Stimulated activated CD4-positive, alpha-beta T cell treated with anti-CD3 and anti-CD28 coated beads, Interleukin-2, amount 100 ng/mL, for 24 hours (primary cell): ENCODE results near the gene AGMO.

Experiments
- DNase-seq, 2 donors: peaks; one replicate each; pipeline ENCODE4 v3.0.0-alpha.2; 2020

Gene AGMO

DNA sequence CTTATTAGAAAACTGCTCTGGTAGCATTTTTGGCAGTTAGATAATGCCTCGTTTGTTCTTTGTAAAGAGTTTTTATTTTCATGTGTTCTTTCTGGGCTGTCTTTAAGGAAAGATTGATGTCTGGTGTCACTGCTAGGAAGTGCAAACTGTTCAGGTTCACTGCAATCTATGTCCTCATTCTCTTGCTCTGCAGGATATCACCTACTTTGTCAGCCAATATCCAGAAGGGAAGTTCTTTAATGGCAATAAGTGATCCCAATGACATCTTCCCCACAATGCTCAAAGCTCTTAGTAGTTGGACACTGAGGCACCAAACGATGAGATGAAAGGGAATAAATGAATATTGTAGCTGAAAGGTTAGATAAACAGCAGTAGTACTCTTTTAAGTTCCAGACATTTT, 115.1 kb downstream of the AGMO start:
- DNase-seq: no peak

DNA sequence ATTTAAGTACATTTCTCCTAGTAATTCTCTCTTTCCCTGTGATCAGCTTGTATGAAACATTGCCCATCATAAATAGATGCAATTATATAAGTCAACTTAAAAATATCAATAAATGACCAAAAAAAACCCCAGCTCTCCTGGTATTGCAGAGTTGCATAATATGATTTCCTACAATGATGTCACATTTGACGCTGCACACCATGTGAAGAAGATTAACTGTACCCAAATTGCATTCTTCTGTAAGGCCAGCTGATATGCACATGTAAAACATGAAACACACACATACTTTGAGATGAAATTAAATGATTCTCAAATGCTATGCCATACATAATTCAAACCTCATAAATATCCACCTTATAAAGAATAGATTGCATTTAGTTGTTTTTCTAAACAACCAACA, 115.5 kb downstream of the AGMO start:
- no peak for DNase-seq

DNA sequence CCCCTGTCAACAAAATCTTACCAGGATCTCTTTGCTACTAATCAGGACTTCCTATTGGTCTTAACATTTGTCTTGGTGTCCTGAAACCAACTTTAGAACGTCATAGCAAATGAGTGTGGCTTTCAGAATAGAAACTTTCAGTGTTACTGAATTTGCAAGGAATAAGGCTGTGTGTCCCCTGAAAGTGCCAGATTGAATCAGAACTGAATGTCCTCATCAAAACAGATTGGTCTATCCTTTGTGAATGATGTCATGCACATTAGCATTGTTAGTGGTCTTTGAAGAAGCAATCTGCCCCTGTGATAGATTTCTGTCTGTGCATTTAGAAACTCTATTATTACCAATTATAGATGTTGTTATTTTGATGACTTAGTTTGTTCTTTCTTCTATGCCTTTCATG, 119.9 kb downstream of the AGMO start:
- DNase-seq: no peak

DNA sequence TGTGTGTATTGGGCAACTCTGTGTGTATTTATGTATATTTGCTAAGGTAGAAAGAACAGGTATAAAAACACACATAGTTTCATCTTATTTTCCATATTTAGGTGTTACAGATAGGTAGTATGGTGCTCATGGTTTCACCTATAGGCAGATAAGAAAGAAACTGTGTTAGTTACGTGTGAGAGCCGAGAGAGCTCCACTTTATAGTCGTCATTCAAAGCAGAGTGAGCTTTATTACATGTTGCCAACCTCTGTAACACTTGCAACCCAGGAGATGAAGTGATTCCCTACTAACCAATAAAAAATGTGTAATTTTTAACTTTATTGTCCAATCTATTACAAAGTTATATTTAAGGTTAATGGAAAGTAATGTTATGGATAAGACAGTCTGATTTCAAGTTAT, 121.3 kb downstream of the AGMO start:
- DNase-seq: no peak

DNA sequence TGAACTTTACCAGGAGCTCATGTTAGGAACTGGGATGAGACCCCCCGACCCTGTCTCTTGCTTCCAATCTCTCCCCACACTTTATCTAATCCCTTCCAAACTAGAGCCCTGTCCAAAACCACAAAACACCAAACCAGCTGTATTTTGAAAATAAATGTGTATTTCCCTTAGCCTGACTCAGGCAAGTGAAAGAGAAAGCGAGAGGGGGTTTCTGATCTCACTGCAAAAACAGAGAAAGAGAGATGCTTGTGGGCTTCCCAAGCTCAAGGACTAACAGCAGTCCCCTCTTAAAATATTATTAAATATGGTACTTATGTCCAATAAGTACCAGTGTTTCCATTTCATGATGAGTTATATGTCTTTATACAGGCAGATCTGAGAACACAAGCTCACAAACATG, 122.0 kb downstream of the AGMO start:
- DNase-seq: no peak

DNA sequence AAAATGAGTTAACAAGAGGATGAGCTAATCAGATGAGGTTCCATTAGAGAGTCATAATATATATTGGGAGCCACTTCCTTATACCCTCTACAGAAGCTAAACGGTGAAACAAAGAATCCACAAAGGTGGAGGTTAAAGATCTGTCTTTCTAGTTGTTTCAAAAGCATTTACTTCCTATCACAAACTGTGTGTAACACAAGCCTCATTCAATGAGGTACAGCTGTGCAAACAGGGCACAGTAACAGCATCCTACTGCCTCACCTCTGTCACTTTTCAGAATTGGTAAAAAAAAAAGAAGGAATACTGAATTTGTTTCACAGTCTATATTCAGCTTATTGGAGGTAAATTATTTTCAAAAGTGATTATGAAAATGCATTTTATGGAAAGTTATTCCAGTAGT, 128.7 kb downstream of the AGMO start:
- DNase-seq: no peak

DNA sequence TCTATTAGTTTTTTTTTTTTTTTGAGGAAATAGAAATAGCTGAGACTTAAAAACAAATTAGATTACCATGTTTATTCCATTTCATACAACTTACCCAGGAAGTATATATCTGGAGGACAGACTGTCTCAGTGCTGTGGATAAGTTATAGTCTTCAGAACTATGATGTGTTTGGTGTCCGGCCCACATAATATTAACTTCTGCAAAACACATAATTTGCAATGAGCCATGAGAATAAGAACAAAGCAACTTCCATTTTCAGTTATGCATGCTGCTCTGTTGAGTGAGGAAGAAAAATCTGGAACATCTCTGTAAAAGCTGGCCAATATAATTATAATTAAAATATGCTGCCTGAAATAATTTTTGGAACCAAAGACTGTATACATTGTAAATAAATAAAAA, 130.9 kb downstream of the AGMO start:
- DNase-seq: no peak

DNA sequence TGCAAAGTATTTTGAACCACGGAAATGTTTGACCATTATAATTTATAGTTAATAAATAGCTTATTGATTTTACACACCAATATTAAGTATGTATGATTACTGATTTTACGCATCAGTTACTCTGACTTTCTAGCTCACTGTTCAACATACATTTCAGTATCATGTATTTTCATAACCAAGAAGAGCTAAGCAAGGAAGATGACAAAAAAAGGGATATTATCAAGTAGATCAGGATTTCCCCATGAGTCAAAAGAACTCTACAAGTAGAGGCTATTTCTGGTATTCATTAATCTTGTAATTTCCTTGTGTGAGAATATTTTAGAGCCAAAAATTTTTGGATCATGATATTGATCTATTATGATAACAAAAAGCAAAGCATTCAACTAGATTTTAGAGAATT, 131.6 kb downstream of the AGMO start:
- no peak for DNase-seq

DNA sequence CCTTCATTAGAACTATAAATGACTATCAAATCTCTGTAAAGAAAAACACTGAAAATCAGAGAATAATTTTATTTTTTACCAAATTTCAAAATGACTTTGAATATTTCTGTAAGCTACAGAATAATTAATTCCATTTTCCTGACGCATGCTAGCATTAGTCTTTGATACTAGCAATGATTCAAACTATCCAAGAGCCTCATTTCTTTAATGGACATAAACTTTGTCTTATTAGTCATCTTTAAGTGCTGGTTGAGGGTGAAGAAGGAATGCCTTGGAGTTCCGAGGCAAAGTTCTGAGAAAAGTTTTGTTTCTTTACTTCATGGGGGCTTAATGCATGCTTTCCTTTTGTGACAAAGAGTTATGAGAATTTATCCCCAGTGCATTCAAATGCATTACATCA, 137.3 kb downstream of the AGMO start:
- DNase-seq: no peak

DNA sequence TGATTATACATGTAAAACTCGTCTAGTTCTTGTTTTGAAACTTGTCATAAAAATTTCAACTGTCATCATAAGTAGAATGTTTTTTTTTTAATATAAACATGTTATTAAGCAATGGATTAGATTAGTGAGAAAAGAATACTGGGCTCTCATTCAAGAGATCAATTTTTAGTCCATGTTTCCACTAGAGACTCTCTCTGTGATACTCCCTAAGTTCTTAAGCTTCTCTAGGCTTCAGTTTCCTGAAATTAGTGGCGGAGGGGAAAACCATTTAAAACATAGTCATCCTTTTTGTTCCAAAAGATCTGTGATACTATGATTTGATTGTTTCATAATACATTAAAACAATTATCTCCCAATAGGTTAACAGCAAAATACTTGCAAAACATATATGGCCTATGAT, 142.2 kb downstream of the AGMO start:
- no peak for DNase-seq

DNA sequence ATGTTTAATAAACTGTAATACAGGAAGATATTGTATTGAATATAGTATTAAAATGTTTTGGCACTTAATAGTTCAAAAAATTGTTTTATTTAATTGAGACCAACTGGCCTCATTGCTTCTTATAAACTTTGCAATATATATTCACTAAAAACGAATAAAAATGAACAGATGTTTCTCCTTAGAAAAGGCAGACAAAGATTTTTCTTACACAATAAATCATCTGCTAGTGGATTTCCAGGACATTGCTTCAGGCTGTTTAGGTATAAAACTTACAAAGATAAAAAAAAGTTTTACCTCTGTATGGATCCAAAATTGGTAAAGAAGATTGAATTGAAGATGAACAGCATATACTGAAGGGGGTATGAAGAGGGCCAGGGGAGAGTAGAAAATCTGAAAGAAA, 143.6 kb downstream of the AGMO start:
- no peak for DNase-seq

DNA sequence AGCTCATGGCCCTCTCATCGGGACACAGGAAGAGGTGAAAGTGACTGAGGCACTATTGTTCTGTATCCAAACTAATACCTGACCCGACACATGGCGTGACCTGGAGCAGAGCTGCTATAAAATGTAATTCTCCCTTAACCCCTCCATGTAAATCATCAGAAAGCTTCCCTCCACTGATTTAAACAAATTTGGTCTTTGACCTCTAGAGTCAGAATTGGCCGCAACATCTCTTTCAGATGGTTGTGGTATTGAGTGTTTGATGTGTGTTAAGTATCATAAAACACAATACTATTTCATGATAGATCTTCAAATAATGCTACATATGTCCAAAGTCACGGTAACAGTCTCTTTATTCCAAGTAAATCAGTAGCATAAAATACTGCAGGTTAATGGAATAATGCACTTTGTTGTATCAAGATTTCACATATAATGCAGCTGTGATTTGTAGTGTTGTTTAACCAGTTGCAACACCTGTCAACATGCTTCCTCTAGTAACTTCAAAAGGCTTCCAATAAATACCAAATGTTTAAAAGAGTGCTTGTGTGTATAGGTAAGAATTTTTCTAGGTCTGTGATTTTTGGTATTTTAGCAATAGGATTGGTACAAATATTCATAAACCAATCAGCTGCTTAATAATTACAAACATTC, 144.3 kb downstream of the AGMO start:
- no peak for DNase-seq

DNA sequence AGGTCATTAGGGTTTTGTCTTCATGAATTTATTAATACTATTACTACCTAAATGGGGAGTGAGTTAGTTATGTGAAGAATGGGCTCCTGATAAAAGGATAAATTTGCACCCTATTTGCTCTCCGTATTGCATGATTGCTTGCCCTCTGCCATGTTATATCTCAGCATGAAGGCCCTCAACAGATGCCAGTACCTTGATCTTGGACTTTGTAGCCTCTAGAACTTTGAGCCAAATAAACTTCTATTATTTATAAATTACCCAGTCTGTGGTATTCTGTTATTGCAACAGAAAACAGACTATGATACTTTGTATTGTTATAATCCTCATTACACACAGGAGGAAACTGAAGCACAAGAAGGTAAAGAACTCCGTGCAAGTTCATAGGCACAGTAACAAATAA, 150.8 kb downstream of the AGMO start:
- no peak for DNase-seq

DNA sequence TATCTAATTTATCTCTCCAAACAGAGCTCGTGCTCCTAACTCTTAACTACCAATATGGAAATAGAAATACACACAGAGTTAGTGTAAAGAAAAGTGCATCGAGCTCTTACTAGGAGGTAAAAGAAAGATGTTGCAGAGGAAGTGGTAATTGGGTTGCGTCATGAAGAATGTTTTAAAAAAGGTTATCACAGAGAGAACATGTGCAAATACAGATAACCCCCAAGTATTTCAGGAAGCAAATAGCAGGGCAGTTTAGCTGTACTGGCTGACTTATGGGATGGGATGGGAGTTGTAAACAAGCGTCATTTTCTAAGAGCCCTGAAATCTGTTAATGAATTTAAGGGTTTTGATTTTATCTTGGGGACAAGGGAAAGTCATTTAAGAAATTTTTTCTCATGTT, 153.9 kb downstream of the AGMO start:
- DNase-seq: no peak

DNA sequence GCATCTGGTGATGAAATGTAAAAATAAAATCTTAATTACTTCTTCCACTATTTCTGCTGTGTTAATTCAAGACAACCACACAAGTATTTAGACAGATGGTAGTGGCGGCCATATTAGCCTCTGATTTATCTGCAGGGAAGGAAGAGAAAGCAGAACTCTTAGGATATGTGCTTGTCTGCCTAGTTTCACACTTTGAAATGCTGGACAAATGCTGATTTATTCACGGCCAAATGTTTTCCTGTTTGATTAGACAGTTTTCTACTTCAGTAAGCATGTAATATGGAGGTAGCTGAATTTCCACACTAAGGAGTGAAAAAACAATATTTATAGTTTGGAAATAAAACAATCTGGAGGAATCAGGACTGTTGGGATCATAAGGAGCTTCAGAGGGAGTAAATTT, 158.1 kb downstream of the AGMO start:
- DNase-seq: no peak

DNA sequence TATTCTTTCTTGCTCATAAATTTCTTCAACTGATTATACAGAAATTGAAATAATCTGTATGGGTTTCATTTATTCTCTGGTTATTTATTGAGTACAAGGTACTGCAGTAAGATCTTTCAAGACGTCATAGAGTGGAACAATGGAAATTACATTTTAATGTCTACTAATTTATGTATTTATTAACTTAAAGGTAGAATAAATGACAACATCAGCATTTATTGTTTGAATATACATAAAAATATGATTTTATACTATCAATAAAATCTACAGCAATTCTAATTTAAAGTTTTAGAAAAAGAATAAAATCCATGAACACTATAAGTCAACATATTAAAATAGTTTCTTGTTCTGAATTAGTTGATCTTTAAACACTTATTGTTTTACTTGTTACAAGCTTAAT, 158.5 kb downstream of the AGMO start:
- no peak for DNase-seq

DNA sequence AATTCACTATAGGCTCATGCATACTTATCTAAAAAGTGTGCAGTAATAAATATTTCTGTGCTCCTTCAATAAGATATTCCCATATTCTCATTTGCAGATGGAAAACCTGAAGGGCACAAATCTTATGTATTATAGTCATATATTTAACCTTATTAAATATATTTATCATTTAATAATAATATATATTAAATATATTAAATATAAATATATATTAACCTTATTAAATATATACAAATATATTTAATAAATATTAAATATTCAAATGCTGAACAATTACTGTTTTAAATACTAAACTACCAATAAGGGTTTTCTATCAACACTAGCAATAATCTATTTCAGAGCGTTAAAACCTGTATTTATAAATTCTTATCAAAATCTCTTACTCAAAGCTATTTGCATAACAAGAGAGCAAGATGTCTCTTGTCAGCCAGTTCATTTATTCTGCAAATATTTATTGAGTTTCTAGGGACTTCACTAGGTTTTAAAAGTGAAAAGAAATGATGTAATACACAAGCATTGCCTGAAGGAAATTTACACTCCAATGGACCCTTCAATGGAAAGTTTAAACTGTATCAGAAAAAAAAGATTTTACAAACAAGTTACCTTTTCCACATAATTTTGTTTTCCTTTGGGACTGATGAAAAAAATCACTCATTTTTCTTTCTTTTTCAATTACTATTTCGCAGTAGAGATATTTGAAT, 159.2 kb downstream of the AGMO start:
- no peak for DNase-seq

DNA sequence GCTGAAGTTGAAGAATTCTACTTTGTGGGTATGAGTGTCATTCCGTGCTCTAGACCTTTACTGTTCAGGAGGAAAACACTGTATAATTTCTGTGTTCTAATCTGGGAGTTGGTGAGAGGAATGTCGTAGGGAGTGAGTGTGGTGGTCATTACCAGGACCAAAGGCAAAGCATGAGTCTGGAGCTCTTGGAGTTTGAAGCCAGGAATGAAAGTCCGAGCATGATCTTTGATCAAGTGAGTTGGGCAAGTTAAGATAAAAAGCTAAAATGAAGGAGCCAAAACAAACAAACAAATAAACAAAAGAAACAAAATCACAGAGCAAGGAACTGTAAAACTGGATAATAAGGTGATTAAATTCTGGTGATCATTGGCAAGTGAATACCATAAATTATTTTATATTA, 161.4 kb downstream of the AGMO start:
- DNase-seq: no peak

DNA sequence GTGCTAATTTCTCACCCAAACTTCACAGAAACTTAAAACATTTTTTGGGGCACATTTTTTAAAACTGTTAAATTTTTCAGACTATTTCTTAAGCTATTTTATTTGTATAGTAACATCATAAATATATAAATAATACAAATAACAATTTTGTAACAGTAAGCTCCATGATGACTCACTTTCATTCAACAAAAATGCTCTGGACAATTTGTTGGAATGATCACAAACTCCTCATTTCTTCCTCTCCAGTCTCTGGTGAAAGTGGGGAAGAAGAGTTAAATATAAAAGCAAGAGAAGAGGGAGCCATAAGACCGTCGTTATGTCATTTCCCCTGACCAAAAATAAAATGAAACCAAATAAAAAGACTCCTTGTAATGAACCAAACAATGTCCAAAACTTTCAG, 162.4 kb downstream of the AGMO start:
- no peak for DNase-seq

DNA sequence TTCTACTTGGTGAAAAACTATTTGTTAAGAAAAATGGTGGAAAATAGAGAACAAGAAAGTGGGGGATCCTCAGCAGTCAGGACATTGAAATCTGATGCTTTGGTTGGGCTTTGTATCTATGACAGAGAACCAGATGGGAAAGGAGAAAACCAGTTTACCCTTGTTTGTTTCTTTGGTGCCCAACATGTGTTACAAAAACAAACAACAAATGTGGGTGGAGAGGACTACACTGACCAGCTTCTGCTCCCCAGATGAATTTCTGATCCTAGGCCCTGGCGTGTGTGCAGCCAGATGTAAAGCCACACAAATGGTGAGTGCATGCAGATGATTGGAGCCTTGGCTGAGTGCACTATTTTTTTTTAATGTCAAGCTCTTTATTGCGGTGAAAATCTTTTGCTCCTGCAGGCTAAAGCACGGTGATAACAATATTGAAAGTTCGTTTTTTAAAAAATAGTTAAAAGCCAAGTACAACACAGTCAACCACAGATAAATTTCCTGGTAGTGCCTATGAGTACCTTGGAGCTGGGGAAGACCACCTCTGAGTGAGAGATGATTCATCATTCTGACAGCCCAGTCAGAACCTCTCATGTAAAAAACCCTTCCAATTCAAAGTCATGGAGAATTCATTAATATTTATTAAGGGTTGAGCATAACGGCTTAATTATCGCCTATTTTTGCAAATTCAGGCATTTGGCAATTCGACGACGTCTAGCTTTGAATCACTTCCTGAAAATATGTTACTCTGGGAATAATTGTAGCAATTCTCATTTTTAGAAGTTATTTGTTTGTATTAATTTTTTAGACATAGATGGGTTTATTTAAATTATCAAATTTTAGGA, 163.7 kb downstream of the AGMO start:
- DNase-seq: no peak

DNA sequence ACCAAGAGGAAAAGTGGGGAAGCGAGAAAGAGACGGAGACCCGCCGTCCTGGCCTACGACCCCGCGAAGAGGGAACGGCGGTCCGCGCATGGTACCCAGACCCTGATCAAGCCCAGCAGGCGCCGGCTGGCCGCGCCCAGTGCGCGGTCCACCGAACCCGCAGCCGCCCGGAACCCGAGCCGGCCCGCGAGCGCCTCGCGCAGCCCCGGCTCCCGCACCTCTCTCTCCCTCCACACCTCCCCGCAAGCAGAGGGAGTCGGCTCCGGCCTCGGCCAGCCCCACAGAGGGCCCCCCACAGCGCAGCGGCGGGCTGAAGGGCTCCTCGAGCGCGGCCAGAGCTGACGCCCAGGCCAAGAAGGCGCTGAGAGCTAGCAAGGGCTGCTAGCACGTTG, 164.7 kb downstream of the AGMO start:
- no peak for DNase-seq

DNA sequence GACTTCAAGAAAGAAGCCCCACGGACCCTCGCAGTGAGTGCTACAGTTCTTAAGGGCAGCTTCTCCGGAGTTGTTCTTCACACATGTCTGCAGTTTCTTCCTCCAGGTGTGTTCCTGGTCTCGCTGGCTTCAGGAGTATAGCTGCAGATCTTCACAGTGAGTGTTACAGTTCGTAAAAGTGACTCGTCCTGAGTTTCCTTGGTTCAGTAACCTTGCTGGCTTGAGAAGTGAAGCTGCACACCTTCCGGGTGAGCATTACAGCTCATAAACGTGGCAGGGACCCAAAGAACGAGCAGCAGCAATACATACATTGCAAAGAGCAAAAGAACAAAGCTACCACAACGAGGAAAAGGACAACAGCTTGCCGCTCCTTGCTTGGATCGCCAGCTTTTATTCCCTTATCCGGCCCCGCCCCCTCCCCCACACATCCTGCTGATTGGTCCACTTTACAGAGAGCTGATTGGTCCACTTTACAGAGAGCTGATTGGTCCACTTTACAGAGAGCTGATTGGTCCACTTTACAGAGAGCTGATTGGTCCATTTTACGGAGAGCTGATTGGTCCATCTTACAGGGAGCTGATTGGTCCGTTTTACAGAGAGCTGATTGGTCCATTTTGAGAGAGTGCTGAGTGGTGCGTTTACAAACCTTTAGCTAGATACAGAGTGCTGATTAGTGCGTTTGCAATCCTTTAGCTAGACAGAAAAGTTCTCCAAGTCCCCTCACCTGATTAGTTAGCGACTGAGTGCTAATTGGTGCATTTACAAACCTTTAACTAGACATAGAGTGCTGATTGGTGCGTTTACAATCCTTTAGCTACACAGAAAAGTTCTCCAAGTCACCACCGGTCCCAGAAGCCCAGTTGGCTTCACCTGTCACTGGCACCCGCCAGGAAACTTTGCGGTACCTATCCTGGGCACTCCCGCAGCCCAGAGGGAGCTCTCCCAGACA, 165.3 kb downstream of the AGMO start:
- no peak for DNase-seq

DNA sequence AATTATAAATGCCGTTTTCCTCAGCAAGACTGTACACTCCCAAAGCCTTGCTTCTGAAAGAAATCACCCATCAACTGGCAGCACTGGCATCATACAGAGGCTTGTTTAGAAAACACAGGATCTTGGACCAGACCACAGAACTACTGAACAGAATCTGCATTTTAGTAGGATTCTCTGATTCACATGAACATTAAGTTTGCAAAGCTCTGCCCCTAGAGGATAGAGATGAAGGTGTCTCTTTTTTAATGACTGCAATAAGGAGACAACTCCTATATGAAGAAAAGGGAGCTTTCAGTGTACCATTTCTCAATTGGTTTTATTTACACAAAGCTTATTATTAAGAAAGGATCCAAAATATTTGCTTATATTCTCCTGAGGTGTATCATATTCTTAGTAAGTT, 172.7 kb downstream of the AGMO start:
- no peak for DNase-seq
